ENCODE data around the gene AQP5.

Gene AQP5

DNA sequence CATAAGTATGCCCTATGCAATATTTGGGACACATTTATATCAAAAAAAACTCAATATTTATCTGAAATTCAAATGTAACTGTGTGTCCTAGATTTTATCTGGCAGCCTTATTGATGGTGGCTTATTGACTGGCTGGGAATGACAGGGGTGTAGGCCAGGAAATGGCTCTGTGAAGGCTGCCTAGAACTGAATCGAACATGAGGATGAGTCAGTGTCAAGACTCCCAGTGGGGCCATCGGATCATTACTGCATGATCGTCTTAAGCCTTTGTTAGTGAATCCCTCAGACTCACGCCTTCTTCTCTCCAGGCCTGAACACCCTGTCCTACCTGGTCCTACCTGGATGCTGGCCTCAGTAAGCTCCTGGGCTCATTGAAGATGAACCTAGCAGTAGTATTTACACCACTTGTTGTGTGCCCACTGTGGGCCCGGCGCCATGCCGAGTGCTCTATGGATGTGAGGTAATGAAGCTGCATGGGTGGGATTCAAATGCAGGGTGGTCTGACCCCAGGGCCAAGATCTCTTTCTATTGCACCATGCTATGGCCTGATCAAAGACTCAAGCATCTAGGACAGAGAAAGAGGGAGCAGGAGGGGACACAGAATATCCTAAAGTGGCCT, 36.9 kb upstream of the AQP5 start:
- no peak overlapping the region for H3K4me3 ChIP-seq (ENCODE audit: low read depth, low read length)
- TF ChIP-seq, protein P1, sequence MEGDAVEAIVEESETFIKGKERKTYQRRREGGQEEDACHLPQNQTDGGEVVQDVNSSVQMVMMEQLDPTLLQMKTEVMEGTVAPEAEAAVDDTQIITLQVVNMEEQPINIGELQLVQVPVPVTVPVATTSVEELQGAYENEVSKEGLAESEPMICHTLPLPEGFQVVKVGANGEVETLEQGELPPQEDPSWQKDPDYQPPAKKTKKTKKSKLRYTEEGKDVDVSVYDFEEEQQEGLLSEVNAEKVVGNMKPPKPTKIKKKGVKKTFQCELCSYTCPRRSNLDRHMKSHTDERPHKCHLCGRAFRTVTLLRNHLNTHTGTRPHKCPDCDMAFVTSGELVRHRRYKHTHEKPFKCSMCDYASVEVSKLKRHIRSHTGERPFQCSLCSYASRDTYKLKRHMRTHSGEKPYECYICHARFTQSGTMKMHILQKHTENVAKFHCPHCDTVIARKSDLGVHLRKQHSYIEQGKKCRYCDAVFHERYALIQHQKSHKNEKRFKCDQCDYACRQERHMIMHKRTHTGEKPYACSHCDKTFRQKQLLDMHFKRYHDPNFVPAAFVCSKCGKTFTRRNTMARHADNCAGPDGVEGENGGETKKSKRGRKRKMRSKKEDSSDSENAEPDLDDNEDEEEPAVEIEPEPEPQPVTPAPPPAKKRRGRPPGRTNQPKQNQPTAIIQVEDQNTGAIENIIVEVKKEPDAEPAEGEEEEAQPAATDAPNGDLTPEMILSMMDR (IDR thresholded peaks at IDR 0.05; ENCODE audit: borderline replicate concordance, insufficient read depth, low read depth, low read length): no peak

DNA sequence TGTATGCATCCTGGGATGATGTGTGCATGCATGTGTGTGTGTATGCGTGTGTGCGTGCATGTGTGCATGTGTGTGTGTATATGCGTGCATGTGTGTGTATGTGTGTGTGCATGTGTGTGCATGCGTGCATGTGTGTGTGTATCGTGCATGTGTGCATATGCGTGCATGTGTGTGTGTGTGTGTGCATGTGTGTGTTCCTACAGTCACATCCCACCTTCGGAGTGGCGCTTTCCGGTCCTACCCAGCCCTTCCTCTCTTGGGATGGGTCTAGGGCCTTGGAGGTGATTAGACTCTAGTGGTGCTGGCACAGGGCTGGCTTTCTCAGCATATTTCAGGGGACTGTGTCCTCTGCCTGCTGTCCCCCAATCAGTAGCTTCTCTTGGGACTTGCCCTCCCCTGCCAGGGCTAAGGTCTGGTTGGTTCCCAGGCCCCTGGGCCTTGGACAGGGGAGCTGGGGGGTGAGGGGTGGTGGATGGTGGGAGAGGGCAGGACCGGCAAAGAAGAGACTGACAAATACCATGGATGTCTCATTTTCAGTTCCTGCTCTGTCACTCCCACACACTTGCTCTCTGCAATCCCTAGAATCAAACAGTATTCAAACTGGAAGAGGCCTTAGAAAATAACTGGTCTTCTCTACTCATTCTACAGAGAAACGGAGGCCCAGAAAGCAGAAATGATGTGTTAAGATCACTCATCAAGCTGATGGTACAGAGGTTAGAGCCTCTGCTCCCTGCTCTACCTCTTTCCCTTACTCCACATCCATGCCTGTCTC, 36.1 kb upstream of the AQP5 start:
- H3K4me3 ChIP-seq (ENCODE audit: low read depth, low read length): no peak overlapping the region
- TF ChIP-seq, protein P1 (IDR thresholded peaks at IDR 0.05; ENCODE audit: borderline replicate concordance, insufficient read depth, low read depth, low read length): no peak

DNA sequence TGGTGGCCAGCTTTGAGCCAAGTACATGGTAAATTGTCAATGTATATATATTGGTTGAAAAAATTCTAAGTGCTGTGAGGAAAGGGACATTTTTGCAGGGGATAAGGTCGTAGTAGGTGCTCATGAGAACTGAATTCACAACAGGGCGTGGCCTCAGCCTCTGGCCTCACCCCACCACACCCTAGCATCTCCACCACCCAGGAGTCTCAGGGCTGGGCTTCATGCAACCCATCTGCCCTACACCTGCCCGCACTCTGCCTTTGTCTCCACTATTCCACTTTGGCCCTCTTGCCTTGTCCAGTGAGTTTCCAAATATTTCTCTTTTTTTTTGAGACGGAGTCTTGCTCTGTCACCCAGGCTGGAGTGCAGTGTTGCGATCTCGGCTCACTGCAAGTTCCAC, 33.2 kb upstream of the AQP5 start:
- TF ChIP-seq, protein P1 (IDR thresholded peaks at IDR 0.05; ENCODE audit: borderline replicate concordance, insufficient read depth, low read depth, low read length): no peak
- no peak overlapping the region for H3K4me3 ChIP-seq (ENCODE audit: low read depth, low read length)

DNA sequence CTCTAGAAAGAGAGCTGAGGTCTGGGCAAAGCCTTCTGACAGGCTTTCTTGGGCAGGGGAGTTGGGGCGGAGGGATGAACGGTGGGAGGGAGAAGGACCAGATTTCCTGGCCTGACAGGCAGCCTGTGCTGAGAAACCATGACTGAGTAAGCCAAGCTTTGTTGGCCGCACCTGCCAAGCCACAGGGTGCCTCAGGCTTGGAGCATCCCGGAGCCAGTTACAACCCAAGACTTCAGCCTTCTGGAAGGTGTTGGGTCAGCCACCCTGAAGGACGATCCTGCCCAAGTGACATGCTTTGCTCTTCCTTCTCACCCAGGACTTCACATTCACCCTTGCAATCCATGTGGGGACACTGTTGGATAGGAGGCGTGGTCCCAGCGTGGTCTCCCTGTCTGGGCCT, 32.1 kb upstream of the AQP5 start:
- H3K4me3 ChIP-seq (ENCODE audit: low read depth, low read length): no peak overlapping the region
- TF ChIP-seq, protein P1 (IDR thresholded peaks at IDR 0.05; ENCODE audit: borderline replicate concordance, insufficient read depth, low read depth, low read length): no peak

DNA sequence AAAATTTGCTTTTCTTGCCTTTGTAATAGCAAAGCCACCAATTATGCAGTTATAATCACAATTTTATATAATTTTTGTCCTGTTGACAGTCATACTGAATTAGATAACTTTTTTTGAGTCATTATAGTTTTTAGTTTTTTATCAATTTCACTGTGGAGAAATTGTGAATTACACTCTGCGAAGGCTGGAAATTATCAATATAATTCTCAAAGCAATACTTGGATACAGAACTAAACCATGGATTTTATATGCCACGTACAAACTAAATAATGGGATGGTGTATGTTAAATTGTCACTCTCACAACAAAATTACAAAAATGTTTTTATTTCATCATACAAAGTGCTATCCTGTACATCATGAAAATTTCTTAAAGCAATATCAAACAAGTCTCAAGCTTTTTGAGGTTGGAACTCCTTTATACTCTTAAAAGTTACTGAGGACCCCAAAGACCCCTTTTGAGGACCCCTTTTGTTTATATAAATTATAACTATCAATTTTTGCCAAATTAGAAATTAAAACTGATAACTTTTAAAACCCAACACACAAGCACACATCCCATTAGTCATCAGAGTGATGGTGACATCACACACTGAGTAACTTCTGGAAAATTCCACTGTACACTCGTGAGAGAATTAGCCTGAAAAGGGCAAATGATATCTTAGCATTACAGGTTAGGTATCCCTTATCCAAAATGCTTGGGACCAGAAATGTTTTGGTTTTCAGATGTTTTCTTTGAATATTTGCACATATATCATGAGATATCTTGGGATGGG, 31.0 kb upstream of the AQP5 start:
- H3K4me3 ChIP-seq (ENCODE audit: low read depth, low read length): no peak overlapping the region
- TF ChIP-seq, protein P1 (IDR thresholded peaks at IDR 0.05; ENCODE audit: borderline replicate concordance, insufficient read depth, low read depth, low read length): no peak

DNA sequence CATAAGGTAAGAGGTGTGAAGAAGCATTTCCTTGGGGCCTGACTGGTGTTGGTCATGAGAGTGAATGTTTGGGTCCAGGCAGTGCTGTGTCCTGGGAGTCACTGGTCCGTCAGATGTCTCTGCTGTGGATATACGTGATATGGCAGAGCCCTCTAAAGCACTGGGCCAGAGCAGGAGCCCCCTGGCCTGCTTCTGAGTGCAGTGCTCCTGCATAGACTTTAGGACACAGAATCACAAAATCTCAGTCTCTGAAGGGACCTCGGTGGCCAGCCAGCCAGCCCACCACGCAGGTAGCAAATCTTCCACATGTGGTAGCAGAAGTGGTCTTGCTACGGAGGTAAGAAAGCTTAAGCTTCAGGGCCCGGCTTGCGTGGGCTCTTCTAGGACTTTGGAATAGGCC, 29.6 kb upstream of the AQP5 start:
- TF ChIP-seq, protein P1 (IDR thresholded peaks at IDR 0.05; ENCODE audit: borderline replicate concordance, insufficient read depth, low read depth, low read length): no peak
- H3K4me3 ChIP-seq (ENCODE audit: low read depth, low read length): no peak overlapping the region
